Activated CD8-positive, alpha-beta memory T cell treated with anti-CD3 and anti-CD28 coated beads, Interleukin-2, amount 50 U/mL, for 4 hours (primary cell): ENCODE measurements around the gene GATC.

Experiments used
- DNase-seq: peaks from one replicate; pipeline ENCODE4 v3.0.0-alpha.2; 2020

Gene GATC

GRCh38 chr12:120445911-120446843, at the start of gene GATC, which contains the start of gene TRIAP1:
Gene GATC (plus strand): TSS chr12:120446444. CDS start chr12:120446481, 37 bp downstream.
Gene TRIAP1 (minus strand): TSS chr12:120446384. CDS start chr12:120446372, 12 bp downstream.
- DNase-seq: peak; percentile 92

GRCh38 chr12:120397824-120398540, 48.3 kb upstream of the GATC start:
- no peak for DNase-seq

- DNase-seq: no peak
Measured at GRCh38 chr12:120399531-120399930, 46.7 kb upstream of the GATC start.

- DNase-seq: no peak
Measured at GRCh38 chr12:120402217-120402616, 44.0 kb upstream of the GATC start.

GRCh38 chr12:120403869-120404268, 42.4 kb upstream of the GATC start:
- no peak for DNase-seq

GRCh38 chr12:120404271-120404670, 42.0 kb upstream of the GATC start:
- DNase-seq: no peak

GRCh38 chr12:120406069-120406468, 40.2 kb upstream of the GATC start:
- no peak for DNase-seq

GRCh38 chr12:120406553-120406952, 39.7 kb upstream of the GATC start:
- no peak for DNase-seq

- no peak for DNase-seq
Measured at GRCh38 chr12:120408771-120409170, 37.5 kb upstream of the GATC start.

- no peak for DNase-seq
Measured at GRCh38 chr12:120412421-120412820, 33.8 kb upstream of the GATC start.

GRCh38 chr12:120413901-120414695, 32.1 kb upstream of the GATC start:
- no peak for DNase-seq

- no peak for DNase-seq
Measured at GRCh38 chr12:120416490-120417216, 29.6 kb upstream of the GATC start.

- no peak for DNase-seq
Measured at GRCh38 chr12:120417917-120418580, 28.2 kb upstream of the GATC start.

GRCh38 chr12:120421701-120422100, 24.5 kb upstream of the GATC start:
- no peak for DNase-seq

- no peak for DNase-seq
Measured at GRCh38 chr12:120422892-120423456, 23.3 kb upstream of the GATC start.

- no peak for DNase-seq
Measured at GRCh38 chr12:120425797-120426196, 20.4 kb upstream of the GATC start.

GRCh38 chr12:120428597-120429229, 17.5 kb upstream of the GATC start:
- no peak for DNase-seq

GRCh38 chr12:120429368-120429767, 16.9 kb upstream of the GATC start:
- DNase-seq: no peak

GRCh38 chr12:120432772-120433525, 13.3 kb upstream of the GATC start:
- no peak for DNase-seq
